ENCODE results near the gene MRPL36.

GRCh38 chr5:1794901-1795290 lies 4.7 kb downstream of the MRPL36 start:
- TF ChIP-seq CTCF (conservative IDR thresholded peaks at IDR 0.05; ENCODE audit: low read depth, low read length) (no peak), EZH2 (IDR thresholded peaks at IDR 0.05; ENCODE audit: low read length, unreplicated experiment) (no peak), EZH2phosphoT487 (IDR thresholded peaks at IDR 0.05; ENCODE audit: borderline replicate concordance, low read length) (no peak)
